Endometrial microvascular endothelial cells (primary cell): ENCODE measurements around the gene CMIP. TPM values are rescaled to one million over a fixed set of nuclear protein-coding genes. Genes with fewer than 3 reads are reported as not detected.

Source experiments
- in situ Hi-C: cut with HindIII; loops from 2 replicates; pipeline ENCODE4 v1.10.0; 2017; ENCODE audit warnings: low sequenced_read_pairs, low pct_unique_long_range_greater_than_20kb; ENCODE audit errors: inconsistent ontology term
- total RNA-seq: library from RNA; depleted of rRNA; stranded (reverse); fragments of >200 nt; gene quantifications from one replicate; pipeline ENCODE4 v1.2.3, GENCODE V29; 2015; ENCODE audit errors: inconsistent ontology term

CMIP gene
- total RNA-seq, 1 donor from 2014 or later = 16.5 TPM

GRCh38 chr16:81666113-81666512, 221.5 kb downstream of the CMIP start:
- in situ Hi-C loops = no loop called here

- in situ Hi-C loops = no loop called here
Observed at GRCh38 chr16:81668243-81669097, 223.9 kb downstream of the CMIP start.

- in situ Hi-C loops = no loop called here
Observed at GRCh38 chr16:81669473-81670350, 225.1 kb downstream of the CMIP start.

- in situ Hi-C loops = no loop called here
Observed at GRCh38 chr16:81671738-81672597, 227.4 kb downstream of the CMIP start.

GRCh38 chr16:81673432-81673831, 228.8 kb downstream of the CMIP start:
- in situ Hi-C loops = no loop called here

- in situ Hi-C loops = no loop called here
Observed at GRCh38 chr16:81675662-81676061, 231.1 kb downstream of the CMIP start.

GRCh38 chr16:81676066-81676882, 231.7 kb downstream of the CMIP start:
- in situ Hi-C loops = no loop called here

GRCh38 chr16:81676883-81677737, 232.5 kb downstream of the CMIP start:
- in situ Hi-C loops = no loop called here

- in situ Hi-C loops = no loop called here
Observed at GRCh38 chr16:81678326-81679095, 233.9 kb downstream of the CMIP start.

- in situ Hi-C loops = no loop called here
Observed at GRCh38 chr16:81679721-81680430, 235.3 kb downstream of the CMIP start.

- in situ Hi-C loops = no loop called here
Observed at GRCh38 chr16:81680444-81681275, 236.1 kb downstream of the CMIP start.

- in situ Hi-C loops = no loop called here
Observed at GRCh38 chr16:81681311-81681710, 236.7 kb downstream of the CMIP start.

- in situ Hi-C loops = no loop called here
Observed at GRCh38 chr16:81684242-81684837, 239.7 kb downstream of the CMIP start.

- in situ Hi-C loops = no loop called here
Observed at GRCh38 chr16:81684901-81685300, 240.3 kb downstream of the CMIP start.
